VCaP (cell line): ENCODE data around the gene MYBL2.

Source experiments
- H3K27ac ChIP-seq: fragments of 450-650 bp; 2 replicates; pipeline ENCODE4 v1.5.1; 2017
- TF ChIP-seq, protein P1 (sequence below): fragments of 450-650 bp; conservative IDR thresholded peaks from 2 replicates; pipeline ENCODE4 v1.5.1; 2017; ENCODE audit warnings: mild to moderate bottlenecking, moderate library complexity

MYBL2 gene

DNA sequence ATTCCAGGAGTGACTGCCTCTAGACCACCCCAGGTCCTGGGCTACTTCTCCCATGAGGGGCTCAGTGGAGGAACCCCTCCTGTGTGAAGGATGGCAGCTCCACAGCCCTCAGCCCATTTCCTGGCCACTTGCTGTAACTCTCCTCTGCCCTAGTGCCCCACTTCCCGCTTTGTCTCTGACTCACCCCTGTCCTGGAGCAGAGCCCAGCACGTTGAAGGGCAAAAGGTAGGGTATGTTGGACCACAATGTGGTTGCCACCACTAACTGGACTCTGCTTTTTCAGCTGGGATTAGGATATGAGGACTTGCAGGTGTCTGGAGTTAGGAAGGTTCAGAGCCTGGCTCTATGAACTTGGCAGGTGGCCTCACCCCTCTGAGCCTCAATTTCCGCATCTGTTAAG lies 2.4 kb downstream of the MYBL2 start:
- TF ChIP-seq, protein P1, sequence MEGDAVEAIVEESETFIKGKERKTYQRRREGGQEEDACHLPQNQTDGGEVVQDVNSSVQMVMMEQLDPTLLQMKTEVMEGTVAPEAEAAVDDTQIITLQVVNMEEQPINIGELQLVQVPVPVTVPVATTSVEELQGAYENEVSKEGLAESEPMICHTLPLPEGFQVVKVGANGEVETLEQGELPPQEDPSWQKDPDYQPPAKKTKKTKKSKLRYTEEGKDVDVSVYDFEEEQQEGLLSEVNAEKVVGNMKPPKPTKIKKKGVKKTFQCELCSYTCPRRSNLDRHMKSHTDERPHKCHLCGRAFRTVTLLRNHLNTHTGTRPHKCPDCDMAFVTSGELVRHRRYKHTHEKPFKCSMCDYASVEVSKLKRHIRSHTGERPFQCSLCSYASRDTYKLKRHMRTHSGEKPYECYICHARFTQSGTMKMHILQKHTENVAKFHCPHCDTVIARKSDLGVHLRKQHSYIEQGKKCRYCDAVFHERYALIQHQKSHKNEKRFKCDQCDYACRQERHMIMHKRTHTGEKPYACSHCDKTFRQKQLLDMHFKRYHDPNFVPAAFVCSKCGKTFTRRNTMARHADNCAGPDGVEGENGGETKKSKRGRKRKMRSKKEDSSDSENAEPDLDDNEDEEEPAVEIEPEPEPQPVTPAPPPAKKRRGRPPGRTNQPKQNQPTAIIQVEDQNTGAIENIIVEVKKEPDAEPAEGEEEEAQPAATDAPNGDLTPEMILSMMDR: no peak
- no peak overlapping the region for H3K27ac ChIP-seq

- TF ChIP-seq, protein P1: no peak
- no peak overlapping the region for H3K27ac ChIP-seq
These were observed 3.5 kb downstream of the MYBL2 start for GRCh38 chr20:43670423-43670822.

GRCh38 chr20:43676368-43676767 lies 9.5 kb downstream of the MYBL2 start:
- no peak overlapping the region for H3K27ac ChIP-seq
- TF ChIP-seq, protein P1: no peak

- TF ChIP-seq, protein P1: no peak
- H3K27ac ChIP-seq: no peak overlapping the region
These were observed 14.1 kb downstream of the MYBL2 start for GRCh38 chr20:43680981-43681380.

GRCh38 chr20:43681468-43681942 lies 14.6 kb downstream of the MYBL2 start:
- no peak overlapping the region for H3K27ac ChIP-seq
- TF ChIP-seq, protein P1: peak; percentile 34

- no peak overlapping the region for H3K27ac ChIP-seq
These were observed 15.1 kb downstream of the MYBL2 start for GRCh38 chr20:43681991-43682410.

DNA sequence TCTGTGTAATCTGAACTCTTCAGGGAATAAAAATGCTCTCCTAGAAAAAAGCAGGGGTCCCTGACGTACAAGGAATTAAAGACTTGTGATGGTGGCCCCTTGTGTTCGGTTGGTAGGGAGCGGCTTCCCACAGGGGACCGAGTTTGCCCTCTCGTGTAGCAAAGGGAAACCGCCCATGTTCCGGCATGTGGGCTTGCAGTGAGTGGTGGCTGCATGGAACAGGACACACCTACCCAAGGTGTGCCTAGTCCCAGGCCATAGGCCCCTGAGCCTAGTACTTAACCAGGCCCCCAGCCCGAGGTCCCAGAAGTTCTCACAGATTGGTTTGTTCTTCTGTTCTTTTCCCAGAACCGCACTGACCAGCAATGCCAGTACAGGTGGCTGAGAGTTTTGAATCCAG lies 15.5 kb downstream of the MYBL2 start:
- H3K27ac ChIP-seq: no peak overlapping the region
- TF ChIP-seq, protein P1: no peak

More at GRCh38 chr20:43681991-43682410, 15.1 kb downstream of the MYBL2 start:
- TF ChIP-seq, protein P1: no peak
